H1 (cell line): ENCODE measurements around the gene C2orf81. TPM values are rescaled to one million over a fixed set of nuclear protein-coding genes. Genes with fewer than 3 reads are reported as not detected.

ENCODE experiments used
- CTCF ChIA-PET: fragments of 300-600 bp; sonication (Branson Sonifier 250); formaldehyde crosslinking; loops from one replicate; lab custom pipeline; 2021; ENCODE audit not compliant: partially characterized antibody; lab: Charles Lee
- POLR2A ChIA-PET: fragments of 300-600 bp; sonication (Branson Sonifier 250); formaldehyde crosslinking; loops from one replicate; lab custom pipeline; 2021; ENCODE audit warnings: inconsistent platforms; ENCODE audit not compliant: partially characterized antibody; lab: Charles Lee
- DNase-seq, 2 experiments: peaks; one replicate each; pipeline versions ENCODE4 v3.0.0 to v3.0.0-alpha.2; 2010 to 2022; ENCODE audit warnings: low spot score in 2 of 2, low read depth in 1 of 2, mixed read lengths in 1 of 2
- FAIRE-seq: peaks from 2 replicates; lab custom pipeline; 2011; peaks lifted over from hg19 to GRCh38; lab: Jason Lieb, UNC
- H2AFZ ChIP-seq: 2 replicates; pipeline ENCODE4 v1.8.1; 2012; ENCODE audit warnings: low read length, inconsistent platforms
- H2AK5ac ChIP-seq: 2 replicates; pipeline ENCODE4 v1.6.1; 2013; ENCODE audit warnings: low read depth, low read length
- H2BK120ac ChIP-seq: replicated peaks from 2 replicates; pipeline ENCODE3; 2013; ENCODE audit warnings: low read depth, low read length, inconsistent platforms
- H2BK12ac ChIP-seq: 2 replicates; pipeline ENCODE4 v1.6.1; 2013; ENCODE audit warnings: low read depth, low read length
- H2BK15ac ChIP-seq: 2 replicates; pipeline ENCODE4 v1.6.1; 2013; ENCODE audit warnings: low read length
- H2BK20ac ChIP-seq: 2 replicates; pipeline ENCODE4 v1.6.1; 2013; ENCODE audit warnings: low read length
- H2BK5ac ChIP-seq: 2 replicates; pipeline ENCODE4 v1.6.1; 2013; ENCODE audit warnings: low read depth, low read length
- H3K14ac ChIP-seq: 2 replicates; pipeline ENCODE4 v1.6.1; 2013; ENCODE audit warnings: inconsistent platforms; ENCODE audit not compliant: insufficient read length
- H3K18ac ChIP-seq: 2 replicates; pipeline ENCODE4 v1.6.1; 2013; ENCODE audit warnings: low read length; ENCODE audit errors: extremely low read depth
- H3K23ac ChIP-seq: 2 replicates; pipeline ENCODE4 v1.6.1; 2013; ENCODE audit warnings: inconsistent platforms; ENCODE audit not compliant: insufficient read length
- H3K23me2 ChIP-seq: 2 replicates; pipeline ENCODE4 v1.6.1; 2013; ENCODE audit warnings: low read depth, low read length
- H3K27ac ChIP-seq: 2 replicates; pipeline ENCODE4 v1.6.1; 2011; ENCODE audit warnings: low read depth, low read length, inconsistent platforms
- H3K27me3 ChIP-seq, 4 experiments: replicated peaks in 1 of 4; 1 replicate in 1 of 4; 2 replicates in 3 of 4; pipeline versions ENCODE4 v1.6.1 to v1.8.1; 2011 to 2013; ENCODE audit warnings: low read length in 3 of 4, mild to moderate bottlenecking in 3 of 4, inconsistent platforms in 2 of 4, mixed read lengths in 2 of 4, moderate library complexity in 1 of 4; ENCODE audit not compliant: control insufficient read depth in 3 of 4, insufficient read depth in 3 of 4; ENCODE audit errors: extremely low read depth in 1 of 4
- H3K36me3 ChIP-seq, 4 experiments: 2 replicates each; pipeline versions ENCODE4 v1.6.1 to v1.8.1; 2011 to 2013; ENCODE audit warnings: mild to moderate bottlenecking in 4 of 4, low read length in 3 of 4, moderate library complexity in 2 of 4, control low read depth in 1 of 4, inconsistent platforms in 1 of 4; ENCODE audit not compliant: insufficient read depth in 4 of 4, control insufficient read depth in 2 of 4
- H3K4ac ChIP-seq: replicated peaks from 2 replicates; pipeline ENCODE3; 2013; ENCODE audit warnings: low read length, low read depth, mixed read lengths, inconsistent platforms; ENCODE audit not compliant: insufficient read length
- H3K4me1 ChIP-seq, 4 experiments: replicated peaks in 1 of 4; 1 replicate in 1 of 4; 2 replicates in 3 of 4; pipeline versions ENCODE4 v1.6.1 to v1.8.1; 2011 to 2013; ENCODE audit warnings: low read length in 3 of 4, inconsistent platforms in 2 of 4, mixed read lengths in 1 of 4; ENCODE audit not compliant: insufficient read depth in 4 of 4, control insufficient read depth in 3 of 4
- H3K4me2 ChIP-seq, 2 experiments: 2 replicates each; pipeline versions ENCODE4 v1.6.1 to v1.8.1; 2011 to 2013; ENCODE audit warnings: low read depth in 2 of 2, low read length in 2 of 2, control low read depth in 1 of 2, inconsistent platforms in 1 of 2, mild to moderate bottlenecking in 1 of 2; ENCODE audit not compliant: insufficient read depth in 1 of 2
- H3K4me3 ChIP-seq, 4 experiments: fragments of 200-600, 300-600 bp in 1 of 4; sonication (generic), shearing (Covaris generic), sonication (Bioruptor Twin) in 1 of 4; 2 replicates each; pipeline versions ENCODE4 v1.5.1 to v1.8.1; 2011 to 2016; ENCODE audit warnings: low read length in 4 of 4, low read depth in 3 of 4, control low read depth in 2 of 4, inconsistent platforms in 2 of 4, mild to moderate bottlenecking in 2 of 4, mixed read lengths in 1 of 4, moderate library complexity in 1 of 4; ENCODE audit not compliant: insufficient read depth in 2 of 4; ENCODE audit errors: extremely low read depth in 1 of 4
- H3K56ac ChIP-seq: replicated peaks from 2 replicates; pipeline ENCODE3; 2013; ENCODE audit warnings: low read depth, mild to moderate bottlenecking, mixed read lengths, low read length, inconsistent platforms; ENCODE audit not compliant: insufficient read length
- H3K79me1 ChIP-seq: 2 replicates; pipeline ENCODE4 v1.6.1; 2013; ENCODE audit warnings: low read depth, low read length, control low read depth
- H3K79me2 ChIP-seq, 2 experiments: 2 replicates each; pipeline versions ENCODE4 v1.6.1 to v1.8.1; 2012 to 2013; ENCODE audit warnings: low read length in 2 of 2, mild to moderate bottlenecking in 2 of 2, inconsistent platforms in 1 of 2; ENCODE audit not compliant: insufficient read depth in 2 of 2, control insufficient read depth in 1 of 2
- H3K9ac ChIP-seq, 4 experiments: replicated peaks in 1 of 4; 1 replicate in 1 of 4; 2 replicates in 3 of 4; pipeline versions ENCODE4 v1.6.1 to v1.8.1; 2011 to 2013; ENCODE audit warnings: low read depth in 3 of 4, low read length in 3 of 4, control low read depth in 2 of 4, mild to moderate bottlenecking in 2 of 4, moderate library complexity in 2 of 4, inconsistent platforms in 1 of 4; ENCODE audit errors: extremely low read depth in 1 of 4
- H3K9me3 ChIP-seq, 2 experiments: 2 replicates each; pipeline versions ENCODE4 v1.6.1 to v1.8.1; 2012 to 2013; ENCODE audit warnings: mild to moderate bottlenecking in 2 of 2, moderate library complexity in 2 of 2, control low read depth in 1 of 2, inconsistent platforms in 1 of 2, low read depth in 1 of 2, low read length in 1 of 2, mixed read lengths in 1 of 2; ENCODE audit not compliant: insufficient read depth in 2 of 2
- H4K20me1 ChIP-seq, 2 experiments: replicated peaks in 1 of 2; 2 replicates each; pipeline versions ENCODE3 to v1.8.1; 2011 to 2013; ENCODE audit warnings: inconsistent platforms in 2 of 2, low read length in 2 of 2, mild to moderate bottlenecking in 1 of 2; ENCODE audit not compliant: insufficient read depth in 2 of 2, control insufficient read depth in 1 of 2
- H4K5ac ChIP-seq: 2 replicates; pipeline ENCODE4 v1.6.1; 2013; ENCODE audit warnings: low read length, low read depth, mixed read lengths, inconsistent platforms; ENCODE audit not compliant: insufficient read length
- H4K8ac ChIP-seq: 2 replicates; pipeline ENCODE4 v1.8.0; 2013; ENCODE audit warnings: mild to moderate bottlenecking, moderate library complexity, low read length, inconsistent platforms; ENCODE audit not compliant: insufficient read depth; ENCODE audit errors: extremely low read depth
- H4K91ac ChIP-seq: replicated peaks from 2 replicates; pipeline ENCODE3; 2013; ENCODE audit warnings: low read length, mixed read lengths, inconsistent platforms; ENCODE audit not compliant: insufficient read length
- SP1 ChIP-seq: IDR thresholded peaks from 2 replicates; pipeline ENCODE4 v1.6.1; 2011; ENCODE audit warnings: low read depth, low read length
- WGBS, 2 experiments: shearing (Covaris generic) in 1 of 2; methylation state at CpG; one replicate each; pipeline versions ENCODE4 v1.1.6 to v1.1.7; 2013 to 2015; ENCODE audit warnings: low lambda C conversion rate in 2 of 2, mixed read lengths in 2 of 2, inconsistent platforms in 1 of 2, low coverage in 1 of 2, missing lambda C conversion rate in 1 of 2; ENCODE audit not compliant: insufficient replicate concordance in 2 of 2, insufficient coverage in 1 of 2, insufficient read length in 1 of 2; ENCODE audit errors: extremely low coverage in 1 of 2, missing lambda C conversion rate in 1 of 2; 5-methylcytosine and 5-hydroxymethylcytosine counted together
- polyA plus RNA-seq, 7 experiments: library from polyadenylated mRNA; depleted of rRNA in 3 of 7; stranded (reverse) in 5 of 7; unstranded in 2 of 7; fragments of >200 nt in 5 of 7; fragments of 200-250 nt in 2 of 7; gene quantifications; 1 replicate in 5 of 7; 2 replicates in 1 of 7; 4 replicates in 1 of 7; pipeline versions ENCODE4 v1.2.1 to v1.2.3, GENCODE V29; 2011 to 2013; ENCODE audit warnings: missing spikeins in 2 of 7, mixed read lengths in 2 of 7
- total RNA-seq: library from RNA; stranded (reverse); fragmentation: NEBNext Ultra II Directional; extraction: Animal tissue kit (Norgen Biotek cat#: 25700); gene quantifications from 2 replicates; pipeline ENCODE4 v1.2.1, GENCODE V29; 2021
- TF ChIP-seq, protein P1 (sequence below): IDR thresholded peaks from 2 replicates; pipeline ENCODE4 v1.6.1; 2012; ENCODE audit warnings: inconsistent platforms

C2orf81 gene
- total and polyA plus RNA-seq, 2 of the 8 experiments (the other 6 are each of a cell fraction or from before 2014, with no cell fraction given) = 1.6 to 3.3 TPM

DNA sequence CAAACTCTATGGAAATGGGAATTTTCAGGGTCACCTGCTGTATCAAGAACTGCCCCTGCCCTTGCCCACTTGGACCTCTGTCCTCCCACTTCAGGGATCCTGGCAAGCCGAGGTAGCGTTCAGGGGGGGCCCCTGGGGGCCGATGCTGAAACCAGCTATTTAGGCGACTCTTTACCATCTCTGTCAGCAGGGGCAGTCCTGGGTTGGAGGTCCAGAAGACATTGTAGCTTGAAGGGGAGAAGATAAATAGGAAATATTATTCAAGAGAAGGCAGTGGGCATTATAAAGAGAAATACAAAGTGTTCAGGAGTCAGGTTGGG, 41.3 kb upstream of the C2orf81 start:
- H2BK12ac ChIP-seq = no peak overlapping the region
- no peak overlapping the region for H3K56ac ChIP-seq
- 89% methylated on average over 4 of the region's 4 CpGs; no CpG with 5 or more reads in 1 of the 2 experiments for WGBS, 2 experiments
- no peak overlapping the region for H4K91ac ChIP-seq
- peaks cover 0 to 12% (median 2%) of the 10 kb centered on the region in 4 experiments; a peak in 4 of 8 replicates for H3K36me3 ChIP-seq
- H3K14ac ChIP-seq = no peak overlapping the region
- H3K79me1 ChIP-seq = no peaks in the 10 kb centered on the region; the same call in none of the 2 replicates
- H3K9me3 ChIP-seq = no peaks in the 10 kb centered on the region
- no peak overlapping the region for H2AFZ ChIP-seq
- H4K5ac ChIP-seq = no peak overlapping the region
- no peak overlapping the region for H2BK15ac ChIP-seq
- peaks cover 0 to 2% (median 0%) of the 10 kb centered on the region in 4 experiments; a peak in 2 of 7 replicates for H3K4me1 ChIP-seq
- H2BK5ac ChIP-seq = no peak overlapping the region
- FAIRE-seq = no peak
- CTCF ChIA-PET = interaction anchor here (9.5 to 10.5 kb wide), 2 partner anchors 11 to 18 kb away, joined by 73 to 86 read pairs; partner anchors contain the start of genes CCDC142, MRPL53 and TTC31
- TF ChIP-seq, protein P1, sequence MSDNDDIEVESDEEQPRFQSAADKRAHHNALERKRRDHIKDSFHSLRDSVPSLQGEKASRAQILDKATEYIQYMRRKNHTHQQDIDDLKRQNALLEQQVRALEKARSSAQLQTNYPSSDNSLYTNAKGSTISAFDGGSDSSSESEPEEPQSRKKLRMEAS = no peak
- no peak for TF ChIP-seq SP1
- TF ChIP-seq, all 59 proteins: peak for 0
- H3K9ac ChIP-seq = no peak overlapping the region
- DNase-seq = no peak
- no peak overlapping the region for H3K4me2 ChIP-seq
- no peak overlapping the region for H2BK20ac ChIP-seq
- no peak overlapping the region for H3K27ac ChIP-seq
- H3K23me2 ChIP-seq = peaks cover 14% of the 10 kb centered on the region
- H3K79me2 ChIP-seq = peaks cover 0 to 10% of the 10 kb centered on the region in 2 experiments; a peak in 1 of 4 replicates
- H2AK5ac ChIP-seq = no peak overlapping the region
- H3K27me3 ChIP-seq = no peaks in the 10 kb centered on the region
- POLR2A ChIA-PET = interaction anchor here (0.8 to 10.5 kb wide), 6 partner anchors 8 to 33 kb away, joined by 3 to 89 read pairs (median 9); partner anchors contain the start of genes CCDC142, INO80B, MRPL53 and RTKN
- no peak overlapping the region; the same call in 1 of the 2 replicates for H4K8ac ChIP-seq
- no peak overlapping the region for H3K18ac ChIP-seq
- H4K20me1 ChIP-seq = no peaks in the 10 kb centered on the region
- H3K4ac ChIP-seq = no peak overlapping the region
- H3K4me3 ChIP-seq = no peak overlapping the region
- no peak overlapping the region for H2BK120ac ChIP-seq
- H3K23ac ChIP-seq = no peak overlapping the region
